NCI-H1417 (cell line): ENCODE results near the gene CYP1A2.
"Not testable (repeated sequence)": the region's sequence is repeated elsewhere in the genome, so short reads cannot be mapped to it uniquely, and the experiment has no call there.

Experiments used
- DNase-seq, 3 experiments: peaks; one replicate each; lab custom pipeline; 2025; lab: John Stamatoyannopoulos, UW

CYP1A2 gene, protein sequence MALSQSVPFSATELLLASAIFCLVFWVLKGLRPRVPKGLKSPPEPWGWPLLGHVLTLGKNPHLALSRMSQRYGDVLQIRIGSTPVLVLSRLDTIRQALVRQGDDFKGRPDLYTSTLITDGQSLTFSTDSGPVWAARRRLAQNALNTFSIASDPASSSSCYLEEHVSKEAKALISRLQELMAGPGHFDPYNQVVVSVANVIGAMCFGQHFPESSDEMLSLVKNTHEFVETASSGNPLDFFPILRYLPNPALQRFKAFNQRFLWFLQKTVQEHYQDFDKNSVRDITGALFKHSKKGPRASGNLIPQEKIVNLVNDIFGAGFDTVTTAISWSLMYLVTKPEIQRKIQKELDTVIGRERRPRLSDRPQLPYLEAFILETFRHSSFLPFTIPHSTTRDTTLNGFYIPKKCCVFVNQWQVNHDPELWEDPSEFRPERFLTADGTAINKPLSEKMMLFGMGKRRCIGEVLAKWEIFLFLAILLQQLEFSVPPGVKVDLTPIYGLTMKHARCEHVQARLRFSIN

DNA sequence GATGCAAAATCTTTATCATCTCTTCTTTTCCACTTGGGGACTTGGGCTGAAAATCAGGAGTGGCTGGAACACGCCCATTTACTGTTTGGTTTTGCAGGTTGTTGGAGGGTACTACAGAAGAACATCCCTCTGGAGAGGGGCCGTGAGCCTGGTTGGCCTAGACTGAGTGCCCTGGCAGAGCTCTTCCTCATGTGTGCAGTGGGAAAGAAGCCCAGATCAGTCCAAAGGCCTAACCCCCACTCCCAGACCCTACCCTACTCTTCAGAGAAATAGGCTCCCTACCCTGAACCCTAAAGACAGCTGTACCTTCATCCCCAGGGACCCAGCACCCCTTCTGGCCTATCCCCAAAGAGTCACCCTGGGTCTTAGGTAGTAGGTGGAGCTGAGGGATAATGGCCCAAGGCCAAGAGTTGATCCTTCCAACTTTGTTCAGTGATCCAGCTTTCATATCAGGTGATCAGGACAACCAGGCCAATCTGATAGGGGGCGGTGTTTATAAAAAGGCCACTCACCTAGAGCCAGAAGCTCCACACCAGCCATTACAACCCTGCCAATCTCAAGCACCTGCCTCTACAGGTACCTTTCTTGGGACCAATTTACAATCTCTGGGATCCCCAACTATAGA lies at the start of gene CYP1A2:
TSS of gene CYP1A2 (plus strand) at position 524 of the 625 bp plus-strand sequence. CDS start 894 bp downstream, outside the sequence.
- no peak for DNase-seq

DNA sequence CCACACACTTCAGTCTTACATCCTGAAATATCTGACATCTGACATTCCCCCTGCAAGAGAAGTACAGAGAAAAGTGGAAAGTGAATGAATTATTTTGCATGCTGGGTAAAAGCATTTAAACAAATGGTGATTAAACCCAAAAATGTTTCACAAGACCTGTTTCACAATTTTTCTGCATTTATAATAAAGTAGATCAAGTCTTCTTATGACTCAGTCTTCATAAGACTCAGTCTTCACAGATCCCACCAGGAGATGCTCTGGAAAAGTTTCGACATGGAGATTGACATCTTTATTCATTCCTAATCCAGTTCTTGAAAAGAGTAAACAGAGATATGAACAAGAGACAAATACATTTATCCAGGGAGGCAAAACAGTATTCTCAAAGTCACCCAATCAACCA lies 39.6 kb upstream of the CYP1A2 start:
- no peak for DNase-seq

DNA sequence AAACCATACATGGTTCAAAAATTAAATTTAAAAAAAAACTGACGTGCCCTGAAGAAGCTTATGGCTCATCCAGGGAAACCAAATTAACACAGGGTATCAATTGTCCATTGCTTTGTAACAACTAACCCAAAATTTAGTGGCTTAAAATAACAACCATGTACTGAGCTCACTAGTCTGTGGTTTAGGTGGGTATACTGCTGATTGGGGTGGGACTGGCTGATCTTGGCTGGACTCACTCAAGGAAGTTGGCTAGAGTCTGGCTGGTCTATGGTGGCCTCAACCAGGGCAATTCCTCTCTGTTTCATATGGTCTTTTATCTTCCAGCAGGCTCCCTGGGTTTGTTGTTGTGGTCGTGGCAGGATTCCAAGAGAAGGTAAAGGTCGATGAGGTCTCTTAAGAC lies 38.8 kb upstream of the CYP1A2 start:
- DNase-seq: no peak

DNA sequence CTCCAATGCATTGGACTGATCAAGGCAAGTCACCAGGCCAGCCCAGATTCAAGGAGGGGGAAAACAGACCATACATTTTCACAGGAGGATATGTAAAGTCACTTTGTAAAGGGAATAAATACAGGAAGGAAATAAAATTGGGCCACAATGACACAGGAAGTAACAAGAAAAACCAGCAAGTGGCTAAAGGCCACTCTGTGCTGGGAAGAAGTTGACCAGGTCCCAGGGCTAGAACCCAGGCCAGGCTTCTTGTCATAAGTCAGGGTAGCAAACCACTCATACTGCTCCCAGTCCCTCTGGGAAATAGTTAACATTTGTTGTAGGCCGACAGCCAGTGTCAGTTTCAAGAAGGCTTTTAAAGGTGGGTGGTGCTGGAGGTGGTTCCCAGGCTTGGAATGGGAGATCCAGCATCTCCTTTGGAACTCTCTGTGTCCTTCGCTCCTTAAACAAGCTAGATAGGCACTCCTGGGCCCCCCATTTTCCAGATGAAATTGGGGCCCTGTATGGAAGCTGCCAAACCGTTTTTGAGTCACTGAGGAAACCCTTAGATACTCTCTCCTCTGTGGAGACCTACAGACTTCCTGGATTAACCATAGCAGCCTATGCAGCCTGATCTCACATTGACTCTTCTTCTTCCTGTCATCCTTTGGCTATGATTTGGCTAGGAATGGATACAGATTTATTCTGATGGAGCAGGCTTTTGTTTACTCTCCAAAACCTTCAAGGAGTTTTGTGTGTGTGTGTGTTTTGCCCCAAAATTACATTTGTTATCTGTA lies 38.1 kb upstream of the CYP1A2 start:
- DNase-seq: no peak

DNA sequence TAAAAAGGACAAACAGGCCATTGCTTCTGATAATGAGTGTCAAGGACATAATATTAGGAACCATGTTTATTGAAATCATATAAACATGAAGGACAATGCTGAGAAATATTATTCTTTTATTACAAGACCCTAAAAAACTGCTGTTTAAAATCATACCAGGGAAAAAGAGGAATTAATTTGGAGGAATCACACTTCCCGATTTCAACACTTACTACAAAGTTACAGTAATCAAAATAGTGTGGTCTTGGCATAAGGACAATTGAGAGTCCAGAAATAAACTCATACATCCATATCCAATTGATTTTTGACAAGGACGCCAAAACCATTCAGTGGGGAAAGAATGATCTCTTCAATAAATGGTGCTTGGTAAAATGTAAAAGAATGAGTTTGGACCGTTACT lies 36.3 kb upstream of the CYP1A2 start:
- DNase-seq: no peak

DNA sequence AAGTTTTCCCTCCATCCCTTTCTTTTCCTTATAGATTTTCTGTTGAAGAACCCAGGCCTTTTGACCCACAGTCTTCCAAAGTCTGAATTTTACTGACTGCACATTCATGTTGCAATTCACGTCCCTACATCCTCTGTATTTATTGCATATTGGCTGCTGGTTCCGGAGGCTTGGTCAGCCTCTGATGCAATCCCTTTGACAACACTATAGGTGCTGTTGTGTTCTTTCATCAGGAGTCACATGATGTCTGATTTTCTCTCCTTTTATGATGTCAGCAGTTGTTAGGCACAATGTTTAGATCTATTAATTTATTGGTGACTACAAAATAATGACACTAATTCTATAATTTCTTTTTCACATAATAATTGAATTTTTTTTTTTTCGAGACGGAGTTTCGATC lies 32.0 kb upstream of the CYP1A2 start:
- DNase-seq: no peak

DNA sequence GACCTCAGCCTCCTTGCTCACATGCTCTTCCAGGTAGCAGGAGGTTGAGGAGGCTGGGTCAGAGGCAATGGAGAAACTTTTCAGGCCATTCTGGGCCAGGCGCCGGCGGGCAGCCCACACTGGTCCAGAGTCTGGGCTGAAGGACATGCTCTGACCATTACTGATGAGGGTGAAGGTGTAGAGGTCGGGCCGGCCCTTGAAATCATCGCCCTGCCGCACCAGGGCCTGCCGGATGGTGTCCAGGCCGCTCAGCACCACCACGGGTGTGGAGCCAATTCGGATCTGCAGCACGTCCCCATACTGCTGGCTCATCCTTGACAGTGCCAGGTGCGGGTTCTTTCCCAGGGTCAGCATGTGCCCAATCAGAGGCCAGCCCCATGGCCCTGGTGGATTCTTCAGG lies 26.1 kb upstream of the CYP1A2 start:
- DNase-seq: no peak

DNA sequence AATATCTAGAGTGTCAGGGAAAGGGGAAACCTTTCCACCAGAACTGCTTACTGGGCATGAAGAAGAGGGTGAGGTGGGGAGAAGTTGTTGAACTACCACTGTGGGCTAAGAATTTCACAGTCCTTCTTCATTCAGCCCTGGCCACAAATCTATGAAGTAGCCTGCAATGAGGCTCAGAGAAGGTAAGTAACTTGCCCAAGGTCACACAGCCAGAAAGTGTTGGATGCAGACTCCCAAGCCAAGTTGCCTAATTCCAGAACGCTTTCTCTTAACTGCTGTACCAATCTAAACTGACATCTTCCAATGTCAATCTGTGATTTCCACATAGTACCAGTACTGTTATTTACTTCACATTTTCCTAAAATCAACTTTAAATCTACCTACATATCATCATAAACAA lies 25.5 kb upstream of the CYP1A2 start:
- no peak for DNase-seq

DNA sequence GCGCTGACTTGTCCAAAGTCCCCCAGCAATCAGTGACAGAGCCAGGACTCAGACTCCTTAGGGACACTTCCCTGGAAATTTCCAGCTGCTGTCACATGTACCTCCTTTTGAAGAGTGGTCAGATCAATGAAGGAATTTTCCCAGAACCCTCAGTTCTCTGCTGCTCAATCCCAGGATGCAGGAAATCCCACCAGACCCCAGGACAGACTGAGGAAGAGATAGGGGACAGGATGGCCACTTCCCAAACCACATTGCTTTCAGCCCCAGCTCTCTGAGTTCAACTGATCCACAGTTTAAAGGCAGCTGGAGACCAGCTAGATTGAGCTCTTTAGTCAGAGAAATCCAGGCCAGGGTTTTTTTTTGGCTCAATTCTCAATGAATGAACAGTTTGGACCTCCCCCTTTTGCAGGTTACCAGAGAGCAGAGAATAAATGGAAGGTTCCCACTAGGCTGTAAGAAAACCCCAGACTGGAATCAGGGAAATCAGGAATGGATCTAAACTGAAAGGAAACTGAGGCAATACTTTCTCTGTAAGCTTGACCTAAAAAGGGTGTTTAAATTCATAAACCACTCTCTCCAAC lies 24.8 kb upstream of the CYP1A2 start:
- DNase-seq: peak; percentile 62 to 72 (median 72)

DNA sequence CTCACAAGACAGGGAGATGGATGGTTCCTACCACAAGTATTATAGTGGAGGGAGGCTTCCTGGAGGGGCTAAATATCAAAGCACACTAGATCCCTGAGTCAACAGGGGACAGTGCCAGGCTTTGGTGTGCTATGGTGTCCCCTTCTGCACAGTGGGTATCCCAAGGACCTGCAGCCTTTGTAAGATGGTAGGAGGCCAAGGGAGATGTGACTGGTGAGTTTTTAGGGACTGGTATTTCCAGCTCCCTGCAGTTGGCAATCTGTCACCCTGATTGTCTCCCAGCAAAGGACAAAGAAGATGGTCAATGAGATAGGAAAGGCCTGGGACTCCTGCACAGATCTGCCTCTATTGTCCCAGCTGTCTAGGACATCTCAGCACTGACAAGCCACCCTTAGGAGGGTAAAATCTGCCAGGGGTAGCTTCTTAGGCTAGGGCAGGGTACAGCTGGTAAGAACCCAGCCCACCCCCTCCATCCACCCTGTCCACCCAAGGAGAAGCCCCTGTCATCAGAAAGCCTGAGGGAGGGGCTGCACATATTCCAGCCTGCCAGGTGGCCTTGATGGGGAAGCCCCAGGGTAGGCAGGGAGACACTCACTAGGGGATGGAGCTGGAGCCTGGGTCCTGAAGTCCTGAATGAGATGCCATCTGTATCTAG lies 23.9 kb upstream of the CYP1A2 start:
- DNase-seq: peak in 1 of 3 experiments; percentile 29

DNA sequence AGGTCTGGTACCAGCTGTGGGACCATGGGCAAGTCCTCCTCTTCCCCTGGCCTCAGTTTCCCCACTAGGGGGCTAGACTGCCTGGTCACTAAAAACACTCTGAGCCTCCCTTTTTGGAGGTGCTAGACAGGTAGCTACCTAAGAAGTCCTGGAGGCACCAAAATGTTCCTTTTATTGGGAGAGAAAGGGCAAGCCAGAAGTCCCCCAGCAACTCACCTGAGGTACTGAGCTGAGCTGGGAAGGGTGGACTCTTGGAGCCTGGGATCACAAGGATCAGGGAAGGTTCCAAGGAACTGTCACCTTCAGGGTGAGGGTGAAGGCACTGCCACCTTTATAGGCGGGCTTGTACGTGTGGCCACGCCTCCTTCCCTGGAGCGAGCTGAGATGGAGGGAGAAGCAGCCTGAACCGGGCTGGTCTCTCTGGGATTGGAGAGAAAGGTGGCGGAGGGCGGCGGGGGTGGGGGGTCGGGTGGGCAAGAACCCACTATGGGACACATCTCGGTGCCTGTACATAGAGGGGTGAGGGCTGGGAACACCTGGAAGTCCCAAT lies 23.3 kb upstream of the CYP1A2 start, which contains the start of gene CYP1A1:
TSS of gene CYP1A1 (minus strand) at position 304 of the 550 bp plus-strand sequence. CDS start 2,431 bp downstream, outside the sequence.
- DNase-seq: peak; percentile 39 to 54 (median 51)

DNA sequence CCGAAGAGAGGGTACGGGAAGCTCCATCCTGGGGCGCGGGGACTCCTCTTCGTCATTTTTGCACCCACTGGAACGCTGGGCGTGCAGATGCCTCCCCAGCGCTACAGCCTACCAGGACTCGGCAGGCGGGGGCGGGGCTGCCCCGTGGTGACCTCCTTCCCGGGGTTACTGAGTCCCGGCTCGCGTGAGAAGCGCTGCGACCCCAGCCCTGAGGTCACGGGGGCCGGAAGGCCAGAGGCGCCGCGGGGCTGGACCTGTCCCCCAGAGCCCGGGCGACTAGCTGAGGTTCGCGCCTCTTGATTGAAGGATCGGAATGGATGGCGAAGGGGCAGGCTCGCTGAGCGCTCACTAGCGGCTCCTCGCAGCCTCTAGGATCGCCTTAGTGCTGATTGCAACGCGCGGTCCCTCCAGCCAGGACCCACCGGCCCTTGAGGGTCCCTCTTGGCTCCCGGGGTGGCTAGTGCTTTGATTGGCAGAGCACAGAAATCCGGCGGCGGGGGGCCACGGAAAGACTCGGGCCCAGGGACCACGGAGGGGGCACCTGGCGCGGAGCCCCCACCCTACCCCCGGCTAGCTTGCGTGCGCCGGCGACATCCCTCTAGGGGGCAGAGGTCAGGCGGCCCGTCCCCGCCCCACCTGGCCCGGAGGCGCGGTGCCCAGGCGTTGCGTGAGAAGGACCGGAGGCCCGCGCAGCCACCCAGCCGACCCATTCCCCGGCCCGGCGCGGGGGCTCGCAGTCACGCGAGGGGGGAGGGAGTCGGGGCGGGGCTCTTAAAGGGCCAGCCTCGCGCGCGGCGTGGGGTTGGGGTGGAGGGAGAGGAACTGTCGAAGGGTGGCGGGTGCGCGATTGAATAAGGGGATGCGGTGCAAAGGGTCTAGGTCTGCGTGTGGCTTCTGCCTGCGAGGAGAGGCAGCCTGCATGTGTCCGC lies 22.5 kb upstream of the CYP1A2 start:
- peak; percentile 8 to 72 (median 66) for DNase-seq

DNA sequence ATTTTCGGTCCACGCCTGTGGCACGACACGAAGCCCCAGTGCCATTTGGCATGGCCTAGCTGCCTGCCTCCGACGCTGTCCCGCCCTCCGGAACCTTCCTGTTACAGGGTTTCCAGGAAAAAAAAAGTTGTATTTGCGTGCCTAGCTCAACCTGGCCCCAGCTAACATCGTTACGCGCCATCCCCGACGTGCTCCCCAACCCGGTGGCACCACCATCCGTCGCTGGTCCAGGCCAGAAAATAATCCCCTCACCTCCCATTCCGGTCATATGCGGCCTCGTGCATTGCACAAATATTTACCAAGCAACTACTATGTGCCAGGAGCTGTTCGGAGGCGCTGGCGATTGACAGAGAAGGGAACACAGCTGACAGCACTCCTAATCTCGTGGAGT lies 21.9 kb upstream of the CYP1A2 start:
- no peak for DNase-seq

DNA sequence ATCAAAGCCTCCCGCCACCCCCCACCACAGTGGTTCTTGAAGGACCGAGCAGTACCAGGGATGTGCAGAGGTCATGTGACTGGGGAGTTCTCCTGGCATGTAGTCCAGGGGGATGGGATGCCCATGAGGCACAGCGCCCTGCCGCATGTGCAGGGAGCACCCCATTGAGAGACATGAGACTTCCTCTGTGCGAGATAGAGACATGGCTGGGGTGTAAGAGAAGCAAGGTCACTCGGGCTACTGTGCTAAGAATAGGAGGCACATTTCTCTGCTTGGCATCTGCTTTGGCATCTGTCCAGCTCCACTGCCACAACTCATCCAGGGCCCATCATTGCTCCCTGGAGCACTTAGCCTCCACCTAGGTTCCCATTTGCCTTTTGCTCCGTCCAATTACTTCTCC lies 20.9 kb upstream of the CYP1A2 start:
- peak in 1 of 3 experiments; percentile 10 for DNase-seq

DNA sequence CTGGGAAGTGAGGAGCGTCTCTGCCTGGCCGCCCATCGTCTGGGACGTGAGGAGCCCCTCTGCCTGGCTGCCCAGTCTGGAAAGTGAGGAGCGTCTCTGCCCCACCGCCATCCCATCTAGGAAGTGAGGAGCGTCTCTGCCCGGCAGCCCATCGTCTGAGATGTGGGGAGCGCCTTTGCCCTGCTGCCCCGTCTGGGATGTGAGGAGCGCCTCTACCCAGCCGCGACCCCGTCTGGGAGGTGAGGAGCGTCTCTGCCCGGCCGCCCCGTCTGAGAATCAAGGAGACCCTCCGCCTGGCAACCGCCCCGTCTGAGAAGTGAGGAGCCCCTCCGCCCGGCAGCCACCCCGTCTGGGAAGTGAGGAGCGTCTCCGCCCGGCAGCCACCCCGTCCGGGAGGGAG lies 19.9 kb upstream of the CYP1A2 start:
- not testable (repeated sequence) for DNase-seq

DNA sequence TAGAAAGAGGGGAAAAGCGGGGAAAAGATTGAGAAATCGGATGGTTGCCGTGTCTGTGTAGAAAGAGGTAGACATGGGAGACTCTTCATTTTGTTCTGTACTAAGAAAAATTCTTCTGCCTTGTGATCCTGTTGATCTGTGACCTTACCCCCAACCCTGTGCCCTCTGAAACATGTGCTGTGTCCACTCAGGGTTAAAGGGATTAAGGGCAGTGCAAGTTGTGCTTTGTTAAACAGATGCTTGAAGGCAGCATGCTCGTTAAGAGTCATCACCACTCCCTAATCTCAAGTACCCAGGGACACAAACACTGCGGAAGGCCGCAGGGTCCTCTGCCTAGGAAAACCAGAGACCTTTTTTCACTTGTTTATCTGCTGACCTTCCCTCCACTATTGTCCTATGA lies 19.3 kb upstream of the CYP1A2 start:
- DNase-seq: not testable (repeated sequence)

DNA sequence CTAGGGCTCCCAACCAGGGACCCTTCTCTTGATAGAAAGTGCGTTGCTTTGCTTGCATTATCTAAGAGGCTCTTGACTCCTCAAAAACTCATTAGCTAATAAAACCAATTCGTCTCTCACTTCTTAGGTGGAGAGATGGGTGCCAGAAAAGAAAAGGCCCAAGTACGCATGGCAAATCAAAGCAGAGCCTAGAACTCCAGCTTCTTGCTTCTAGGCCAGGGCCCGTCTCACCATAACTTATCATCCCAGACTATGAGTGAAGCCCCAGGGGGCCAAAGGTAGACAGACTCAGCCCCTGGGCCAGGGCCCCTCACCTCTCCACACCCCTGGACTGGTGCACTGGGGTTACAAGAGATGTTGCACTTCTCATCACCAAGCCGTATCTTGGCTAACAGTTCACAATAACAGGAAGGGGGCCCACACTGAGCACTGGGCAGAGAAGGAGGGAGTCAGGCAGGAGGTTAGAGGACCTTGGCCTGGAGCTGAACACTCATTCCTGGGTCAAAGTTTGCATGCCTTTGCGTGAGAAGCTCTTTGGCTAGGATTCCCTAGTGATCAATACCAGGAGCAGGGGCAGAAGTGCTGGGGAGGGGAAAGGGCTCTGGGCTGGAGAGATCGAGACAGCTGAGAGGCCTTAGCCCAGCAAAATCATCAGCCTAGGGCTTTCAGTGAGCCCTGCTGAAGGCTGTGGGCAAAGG lies 17.9 kb upstream of the CYP1A2 start:
- no peak for DNase-seq

DNA sequence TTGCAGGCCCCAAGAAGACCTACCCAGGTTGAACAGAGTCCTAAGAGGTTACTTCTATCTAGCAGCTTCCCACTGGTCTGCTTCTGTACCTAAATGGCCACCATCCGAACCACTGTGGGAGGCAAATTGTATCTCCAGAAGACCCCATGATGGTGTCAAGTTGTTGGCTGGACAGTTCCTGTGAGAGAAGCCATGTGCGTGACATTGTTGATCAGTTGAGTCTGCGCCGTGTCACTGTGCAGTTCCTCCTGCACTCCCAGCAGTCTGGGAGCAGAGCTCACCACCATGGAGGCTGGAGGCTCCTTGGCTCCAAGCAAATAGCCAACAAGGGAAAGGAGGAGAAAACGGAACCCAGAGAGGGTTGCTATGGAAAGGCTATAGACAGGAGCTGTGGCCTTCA lies 15.8 kb upstream of the CYP1A2 start:
- DNase-seq: no peak

DNA sequence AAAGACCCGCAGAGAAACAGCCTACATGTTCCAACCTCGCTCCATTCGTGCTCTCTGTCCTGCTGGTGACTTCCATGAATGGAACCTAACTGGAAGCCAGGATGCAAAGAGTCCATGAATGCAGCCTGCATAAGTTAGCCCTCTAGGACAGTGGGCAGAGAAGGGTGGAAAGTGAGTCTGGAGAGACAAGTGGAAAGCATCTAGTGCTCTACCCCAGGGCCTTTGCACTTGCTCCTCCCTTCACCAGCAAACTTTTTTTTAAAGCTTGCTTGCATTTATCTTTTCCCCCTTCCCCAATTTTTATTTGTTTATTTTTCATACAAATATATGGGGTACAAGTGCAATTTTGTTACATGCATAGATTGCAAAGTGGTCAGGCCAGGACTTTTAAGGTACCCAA lies 15.4 kb upstream of the CYP1A2 start:
- no peak for DNase-seq
